Erythroblast (primary cell): ENCODE data around the gene CHCT1.

Experiments
- GATA1 ChIP-seq: IDR thresholded peaks from 2 replicates; pipeline ENCODE4 v1.6.1; 2011; ENCODE audit warnings: low read depth, mild to moderate bottlenecking, control low read depth, low read length, moderate library complexity
- POLR2A ChIP-seq: IDR thresholded peaks from 2 replicates; pipeline ENCODE4 v1.6.1; 2011; ENCODE audit warnings: mild to moderate bottlenecking, low read length

GRCh38 chr17:60471451-60471850, 49.2 kb downstream of the CHCT1 start:
- TF ChIP-seq POLR2A (no peak), GATA1 (no peak)
